HG02852 (cell line): ENCODE data around the gene CATSPER1.
A peak's percentile ranks its signal among the peaks of the same experiment; 100 is the strongest.
"Not testable (repeated sequence)": the region's sequence is repeated elsewhere in the genome, so short reads cannot be mapped to it uniquely, and the experiment has no call there.

ENCODE experiments used
- ATAC-seq: cut with Tn5 transposase; IDR thresholded peaks from one replicate; pipeline ENCODE4 v1.9.1; 2021; ENCODE audit warnings: mild to moderate bottlenecking, moderate library complexity; ENCODE audit not compliant: unreplicated experiment

Gene CATSPER1

DNA sequence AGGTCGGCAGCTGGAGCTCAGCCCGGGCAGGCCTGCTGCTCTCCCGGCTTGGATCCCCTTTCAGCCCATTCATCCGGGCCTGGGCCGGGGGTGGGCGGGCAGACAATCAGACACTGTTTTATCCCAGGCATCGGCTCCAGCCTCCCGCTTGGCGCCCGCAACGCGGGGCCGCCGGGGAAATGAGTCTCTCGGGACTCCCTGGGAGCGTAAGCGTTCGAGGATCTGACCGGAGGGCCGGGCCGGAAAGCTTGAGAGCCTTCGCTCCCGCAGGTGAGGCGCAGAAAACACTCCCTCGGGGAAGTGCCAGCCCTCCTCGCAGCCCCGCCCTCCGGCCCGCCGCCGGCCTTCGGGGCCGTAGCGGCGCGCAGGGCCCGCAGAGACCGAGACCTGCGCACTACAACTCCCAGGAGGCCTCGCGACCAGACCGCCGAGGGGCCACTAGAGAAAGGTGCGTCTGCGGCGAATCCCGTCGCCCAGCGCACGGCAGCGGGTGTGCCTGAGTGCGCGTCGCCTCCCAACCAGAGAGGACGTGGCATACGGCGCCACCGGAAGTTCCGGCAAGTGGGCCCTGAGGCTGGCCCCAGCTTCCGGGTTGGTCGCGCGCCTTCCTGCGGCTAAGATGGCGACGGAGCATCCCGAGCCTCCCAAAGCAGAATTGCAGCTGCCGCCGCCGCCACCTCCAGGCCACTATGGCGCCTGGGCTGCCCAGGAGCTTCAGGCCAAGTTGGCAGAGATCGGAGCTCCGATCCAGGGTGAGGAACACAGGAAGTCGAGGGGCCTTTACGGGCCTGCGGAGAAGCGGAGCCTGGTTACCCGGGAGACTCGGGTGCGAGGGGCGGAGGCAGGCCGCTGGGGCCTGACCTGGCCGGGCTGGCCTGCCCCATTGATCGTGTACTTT, 25.7 kb upstream of the CATSPER1 start, which contains the start of gene SF3B2:
Gene SF3B2 (plus strand): TSS at position 599 of the 898 bp plus-strand sequence. CDS start 21 bp downstream, at position 620.
- peak; percentile 93 for ATAC-seq

DNA sequence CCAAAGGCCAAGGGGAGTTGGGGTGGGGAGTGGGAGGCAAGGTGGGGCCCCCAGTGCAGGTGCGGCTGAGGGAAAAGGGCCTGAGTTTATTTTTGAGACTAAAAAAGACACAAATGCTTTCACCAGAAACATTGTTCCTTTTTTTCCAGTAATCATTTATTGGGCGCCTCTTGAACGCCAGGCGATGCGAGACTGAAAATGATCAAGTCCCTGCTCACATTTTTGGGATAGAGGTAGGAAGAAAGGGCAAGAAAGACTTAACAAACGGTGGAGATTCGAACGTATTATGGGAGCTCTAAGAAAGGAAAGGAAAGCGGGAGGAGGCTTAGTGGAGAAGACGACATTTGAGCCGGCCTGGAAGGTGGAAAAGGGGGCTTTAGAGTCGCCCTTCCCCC, 25.1 kb upstream of the CATSPER1 start:
- ATAC-seq: no peak

DNA sequence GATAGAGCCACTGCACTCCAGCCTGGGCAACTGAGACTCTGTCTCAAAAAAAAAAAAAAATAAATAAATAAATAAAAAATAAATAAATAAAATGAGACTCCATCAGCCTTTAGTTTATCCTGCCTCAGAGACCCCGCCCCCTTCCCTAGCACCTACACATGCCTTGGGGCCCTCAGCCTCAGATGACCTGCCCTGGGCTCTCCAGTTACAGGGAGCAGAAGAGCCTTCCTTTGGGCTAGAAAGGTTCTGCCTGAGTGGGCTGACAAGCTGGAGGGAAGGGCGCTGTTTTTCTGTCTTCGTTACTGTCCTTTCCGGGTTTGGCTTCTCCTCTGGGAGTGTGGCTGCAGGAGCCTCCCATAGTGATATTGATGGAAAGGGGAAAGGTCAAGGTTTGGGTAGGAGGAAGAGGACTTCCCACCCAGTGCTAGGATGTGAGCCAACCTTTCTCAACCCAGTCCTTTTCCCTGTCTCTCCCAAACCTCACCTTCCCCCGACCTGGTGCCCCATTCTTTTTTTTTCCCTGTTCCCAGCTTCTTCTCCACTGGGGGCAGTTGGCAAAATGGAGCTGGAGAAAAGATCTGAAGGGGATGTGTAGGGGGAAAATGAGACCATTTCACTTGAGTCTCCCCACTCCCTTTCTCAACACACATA, 24.4 kb upstream of the CATSPER1 start:
- ATAC-seq: no peak

DNA sequence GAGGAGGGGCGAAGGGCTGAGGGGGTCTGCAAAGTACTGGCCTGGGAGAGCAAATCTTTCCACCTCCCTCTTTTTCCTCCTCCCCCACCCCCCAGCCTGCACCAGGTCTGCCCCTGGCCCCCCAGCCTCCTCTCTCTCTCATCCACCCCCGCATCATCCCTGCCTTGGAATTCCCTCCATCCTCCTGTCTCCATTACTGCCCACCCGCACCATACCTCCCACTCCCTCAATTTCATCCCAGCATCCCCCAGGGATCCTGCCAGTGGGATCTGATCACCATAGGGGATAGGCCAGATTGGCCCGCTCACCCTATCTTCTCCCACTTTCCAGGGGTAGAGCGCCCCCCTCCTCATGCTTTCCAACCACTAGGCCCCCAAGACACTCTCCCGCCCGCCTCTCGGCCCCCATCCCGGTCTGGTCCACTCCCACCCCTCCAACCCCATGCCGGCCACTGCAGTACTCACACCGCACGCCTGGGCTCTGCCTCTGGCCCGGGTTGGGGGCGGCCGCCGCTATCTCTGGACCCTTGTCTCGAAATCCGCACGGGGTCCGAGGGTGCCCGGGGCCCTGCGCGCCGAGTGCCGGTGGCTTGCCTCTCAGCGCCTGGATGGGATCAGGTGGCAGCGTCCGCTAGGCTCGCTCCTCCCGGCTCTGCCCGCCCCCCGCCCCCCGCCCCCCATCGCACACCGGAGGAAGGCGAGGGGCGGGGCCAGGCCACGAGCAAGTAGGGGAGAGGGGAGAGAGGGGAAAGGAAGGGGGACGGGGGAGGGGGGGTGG, 22.5 kb upstream of the CATSPER1 start, which contains the start of gene GAL3ST3:
Gene GAL3ST3 (minus strand): TSS at position 615 of the 777 bp plus-strand sequence. CDS start 3,746 bp downstream, outside the sequence.
- ATAC-seq: no peak

DNA sequence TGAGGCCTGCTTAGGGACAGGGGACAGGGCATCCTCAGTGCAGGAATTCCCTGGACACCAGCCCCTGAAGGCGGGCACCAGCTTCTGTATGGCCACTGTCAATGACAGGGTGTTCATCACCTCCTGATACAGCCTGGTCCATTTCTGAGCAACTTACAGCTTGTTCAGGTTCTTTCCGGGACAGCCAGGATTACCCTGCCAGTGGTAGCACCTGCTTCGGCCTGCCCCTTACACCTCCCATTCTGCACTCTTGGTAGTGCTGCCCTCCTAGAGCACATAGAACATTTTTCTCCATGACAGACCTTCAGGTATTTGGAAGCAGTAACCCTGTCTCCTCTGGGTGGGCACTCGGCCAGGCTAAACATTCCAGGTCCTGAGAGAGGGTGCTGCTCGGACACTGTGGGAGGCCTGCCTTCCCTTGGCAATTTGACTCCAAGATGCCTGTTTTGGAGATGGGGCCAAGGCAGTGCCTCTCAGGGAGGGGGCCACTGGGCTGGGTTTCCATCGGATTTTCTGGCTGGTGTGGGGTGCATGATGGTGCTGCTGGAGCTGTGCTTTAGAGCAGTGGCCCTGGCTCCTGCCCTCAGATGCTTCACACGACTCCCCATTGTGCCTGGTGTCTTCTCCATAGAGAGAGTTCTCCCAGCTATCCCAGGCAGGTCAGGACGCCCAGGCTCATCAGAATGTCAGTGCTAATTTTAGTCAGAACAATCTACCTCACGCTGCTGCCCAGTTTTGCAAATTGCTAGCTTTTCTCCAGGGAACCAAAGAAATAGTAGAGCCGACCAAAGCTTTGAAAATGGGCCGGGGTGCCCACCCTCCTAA, 21.5 kb upstream of the CATSPER1 start:
- ATAC-seq: no peak

DNA sequence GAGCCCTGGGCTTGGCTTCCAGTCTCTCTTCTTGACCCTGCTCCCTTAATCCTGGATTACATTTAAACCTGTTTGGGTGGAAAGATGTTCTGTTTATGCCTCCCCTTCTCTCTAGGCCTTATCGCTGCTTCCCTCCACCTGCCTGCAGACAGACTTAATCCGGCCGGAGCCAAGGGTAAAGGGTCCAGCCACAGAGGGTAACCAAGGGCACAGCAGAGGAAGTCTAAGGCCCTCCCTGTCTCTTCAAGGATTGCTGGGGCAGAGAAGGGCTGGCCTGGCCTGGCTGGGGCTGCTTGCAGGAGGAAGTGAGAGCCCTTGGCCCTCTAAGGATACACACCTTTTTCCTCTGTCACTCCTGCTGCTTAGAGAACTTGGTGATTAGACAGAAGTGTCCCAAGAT, 20.6 kb upstream of the CATSPER1 start:
- no peak for ATAC-seq

DNA sequence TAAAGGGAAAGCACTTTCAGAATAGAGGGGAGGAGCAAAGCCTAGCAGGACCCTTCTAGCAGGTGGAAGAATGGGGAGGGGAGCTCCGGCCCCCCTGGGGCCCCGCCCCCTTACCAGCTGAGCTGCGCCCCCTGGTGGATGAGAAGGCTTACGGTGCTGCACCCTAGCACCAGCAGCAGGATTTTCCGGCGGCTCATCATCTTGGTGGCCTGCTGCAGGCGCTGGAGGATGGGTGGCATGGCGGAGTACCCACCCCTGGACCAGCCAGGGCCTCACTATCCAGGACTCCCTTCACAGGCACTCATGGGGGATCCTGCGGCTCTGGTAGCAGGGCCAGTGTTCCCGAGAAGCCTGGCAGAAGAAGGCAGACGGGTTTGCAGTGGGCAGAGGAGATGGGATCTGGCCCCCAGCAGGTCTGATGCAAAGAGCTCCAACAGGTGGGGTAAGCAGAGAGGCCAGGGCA, 18.9 kb upstream of the CATSPER1 start:
- ATAC-seq: peak; percentile 48

DNA sequence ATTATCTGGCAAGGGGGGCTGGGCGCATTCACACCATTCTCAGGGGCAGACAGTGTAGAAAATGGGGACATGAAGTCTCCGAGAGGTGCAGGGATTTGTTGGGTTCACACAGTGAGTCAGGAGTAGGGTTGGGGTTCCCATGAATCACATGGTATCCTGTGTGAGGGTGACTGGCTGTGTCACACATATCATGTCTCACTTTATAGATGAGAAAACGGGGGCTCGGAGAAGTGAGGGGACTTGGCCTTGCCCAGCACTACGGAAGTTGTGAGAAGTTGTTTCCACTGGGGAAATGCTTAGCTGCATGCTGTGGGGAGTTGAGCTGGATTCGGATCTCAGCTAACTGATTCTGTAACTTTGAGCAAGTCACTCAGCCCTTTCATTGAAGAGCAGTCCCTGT, 18.5 kb upstream of the CATSPER1 start:
- ATAC-seq: no peak

DNA sequence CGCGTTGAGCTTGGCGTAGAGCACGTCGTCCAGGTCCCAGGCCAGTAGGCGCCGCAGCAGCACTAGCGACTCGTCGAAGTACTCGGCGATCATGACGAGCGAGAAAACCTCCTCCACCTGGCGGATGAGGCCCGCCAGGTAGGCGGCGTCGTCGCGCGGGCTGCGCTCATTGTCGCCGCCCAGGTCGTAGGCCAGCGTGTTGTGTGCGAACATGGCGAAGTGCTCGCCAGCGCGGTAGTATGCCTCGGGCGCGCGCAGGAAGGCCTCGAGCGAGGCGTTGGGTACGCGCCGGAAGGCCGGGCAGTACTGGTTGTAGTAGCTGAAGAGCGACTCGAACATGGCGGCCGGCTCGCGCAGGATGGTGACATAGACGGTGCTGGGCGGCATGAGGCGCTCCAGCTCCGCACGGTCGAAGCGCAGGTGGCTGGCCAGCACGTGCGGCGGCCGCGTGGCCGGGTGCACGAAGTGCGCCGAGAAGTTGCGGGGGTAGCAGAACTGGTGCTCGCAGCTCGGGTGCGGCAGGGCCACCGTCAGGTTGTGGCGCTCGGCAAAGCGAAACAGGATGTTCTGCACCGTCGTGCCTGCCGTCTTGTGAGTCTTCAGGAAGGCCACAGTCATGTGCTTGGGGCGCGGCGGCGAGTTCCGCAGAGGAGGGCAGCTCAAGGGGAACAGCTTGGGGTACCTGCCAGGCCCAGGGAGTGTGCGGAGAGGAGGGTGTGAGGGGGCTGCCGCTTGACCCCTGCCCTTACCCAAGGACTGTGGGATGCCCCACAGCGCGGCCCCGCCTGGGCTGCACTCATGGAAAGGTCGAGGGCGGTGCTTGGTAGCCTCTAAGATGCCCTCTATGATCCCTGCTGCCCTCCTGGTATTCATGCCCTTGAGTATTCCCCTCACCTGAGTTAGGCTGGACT, 17.0 kb upstream of the CATSPER1 start:
- no peak for ATAC-seq

DNA sequence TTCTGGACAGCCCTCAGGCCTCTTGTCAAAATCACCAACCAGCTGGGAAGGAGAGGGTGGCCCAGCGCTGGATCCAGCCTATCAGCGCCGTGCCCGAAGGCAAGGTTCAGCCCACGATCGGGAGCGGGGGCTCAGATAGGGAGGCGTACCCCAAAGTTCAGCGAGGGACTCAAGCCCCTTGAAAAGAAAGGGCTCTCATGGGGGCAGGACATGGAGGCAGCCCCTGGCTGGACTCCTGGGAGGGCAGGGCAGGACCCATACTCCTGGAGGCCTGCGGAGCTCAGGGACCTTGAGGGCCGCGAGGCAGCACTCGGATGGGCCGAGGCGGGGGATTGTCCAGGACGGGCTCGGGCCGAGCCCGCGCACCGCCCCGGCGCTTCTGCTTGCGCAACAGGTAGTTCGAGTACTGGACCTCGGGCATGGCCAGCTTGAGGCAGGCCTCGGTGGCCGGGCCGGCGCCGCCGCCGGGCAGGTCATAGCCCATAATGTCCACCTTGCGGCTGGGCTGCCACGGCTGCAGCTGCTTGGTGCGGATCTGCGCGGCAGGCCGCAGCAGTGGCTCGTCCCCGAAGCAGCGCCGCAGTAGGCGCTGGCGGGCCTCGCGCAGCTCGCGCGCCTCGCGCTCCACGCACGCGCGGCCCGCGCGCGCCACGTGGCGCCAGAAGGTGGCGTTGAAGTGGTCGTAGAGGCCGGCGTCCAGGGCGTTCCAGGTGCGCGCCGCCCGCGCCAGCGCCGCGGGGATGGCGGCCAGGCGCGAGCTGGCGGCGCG, 16.1 kb upstream of the CATSPER1 start:
- ATAC-seq: no peak

DNA sequence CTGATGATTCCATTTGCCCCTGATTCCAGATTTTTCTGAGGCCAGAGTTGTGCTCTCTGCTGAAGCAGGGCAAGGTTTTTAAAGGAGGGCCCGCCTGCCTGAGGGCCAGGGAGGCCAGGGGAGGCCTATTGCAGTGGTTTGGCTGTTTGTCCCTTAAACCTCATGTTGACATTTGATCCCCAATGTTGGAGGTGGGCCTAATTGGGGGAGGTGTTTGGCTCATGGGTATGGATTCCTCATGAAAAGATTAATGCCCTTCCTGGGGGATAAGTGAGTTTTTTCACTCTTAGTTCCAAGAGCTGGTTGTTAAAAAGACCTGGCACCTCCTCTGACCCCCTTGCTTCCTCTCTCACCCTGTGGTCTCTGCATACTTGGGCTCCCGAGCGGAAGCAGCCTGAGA, 13.5 kb upstream of the CATSPER1 start:
- no peak for ATAC-seq

DNA sequence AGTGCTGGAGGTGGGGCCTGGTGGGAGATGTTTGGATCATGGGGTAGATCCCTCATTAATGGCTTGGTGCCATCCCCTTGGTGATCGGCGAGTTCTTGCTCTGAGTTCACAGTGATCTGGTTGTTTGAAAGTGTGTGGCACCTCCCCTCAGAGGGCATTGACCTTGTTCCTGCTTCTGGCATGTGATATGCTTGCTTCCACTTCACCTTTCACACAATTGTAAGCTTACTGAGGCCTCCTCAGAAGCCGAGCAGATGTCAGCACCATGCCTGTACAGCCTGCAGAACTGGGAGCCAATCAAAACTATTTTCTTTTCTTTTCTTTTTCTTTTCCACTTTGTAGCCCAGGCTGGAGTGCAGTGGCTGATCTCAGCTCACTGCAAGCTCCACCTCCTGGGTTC, 11.0 kb upstream of the CATSPER1 start:
- ATAC-seq: no peak

DNA sequence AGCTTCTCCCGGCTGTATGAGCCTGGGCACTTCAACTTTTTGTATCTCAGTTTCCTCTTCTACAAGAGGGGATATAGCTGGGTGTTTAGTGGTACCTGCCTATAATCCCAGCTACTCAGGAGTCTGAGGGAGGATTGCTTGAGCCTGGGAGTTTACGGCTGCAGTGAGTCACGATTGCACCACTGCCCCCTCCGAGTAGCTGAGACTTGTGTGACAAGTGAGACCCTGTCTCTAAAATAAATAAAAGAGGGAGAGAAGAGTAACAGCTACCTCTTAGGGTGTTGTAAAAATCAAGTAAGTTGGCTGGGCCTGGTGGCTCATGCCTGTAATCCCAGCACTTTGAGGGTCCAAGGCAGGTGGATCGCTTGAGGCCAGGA, 10.0 kb upstream of the CATSPER1 start:
- no peak for ATAC-seq

DNA sequence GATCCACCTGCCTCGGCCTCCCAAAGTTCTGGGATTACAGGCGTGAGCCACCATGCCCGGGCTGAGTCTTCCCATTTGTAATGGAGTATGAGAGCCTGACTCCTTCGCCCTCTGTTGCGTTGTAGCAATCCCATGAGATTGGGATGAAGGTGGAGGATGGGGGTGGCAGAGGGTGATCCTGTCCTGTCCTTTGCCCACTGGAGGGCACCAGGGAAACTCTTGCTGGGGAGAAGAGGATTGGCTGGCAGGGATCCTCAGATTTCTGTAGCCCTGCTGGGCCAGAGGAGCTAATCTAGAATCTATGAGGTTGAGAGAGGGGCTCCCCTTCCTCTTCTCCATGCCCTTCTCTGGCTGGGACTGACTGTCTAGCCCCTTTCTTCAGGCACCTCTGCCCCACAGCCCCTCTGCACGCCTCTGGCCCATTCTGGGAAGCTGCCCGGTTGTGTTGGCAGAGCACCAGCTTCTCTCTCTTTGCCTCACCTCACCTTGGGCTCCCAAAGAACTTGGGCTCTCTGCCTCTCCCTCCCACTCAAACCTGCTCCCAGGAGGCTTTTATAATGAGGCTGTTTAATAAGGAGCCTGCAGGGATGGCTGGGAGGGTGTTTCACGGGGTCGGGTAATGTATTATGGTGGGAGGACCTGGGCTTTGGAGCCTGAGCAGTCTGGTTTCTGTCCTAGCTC, 9.5 kb upstream of the CATSPER1 start:
- ATAC-seq: no peak

DNA sequence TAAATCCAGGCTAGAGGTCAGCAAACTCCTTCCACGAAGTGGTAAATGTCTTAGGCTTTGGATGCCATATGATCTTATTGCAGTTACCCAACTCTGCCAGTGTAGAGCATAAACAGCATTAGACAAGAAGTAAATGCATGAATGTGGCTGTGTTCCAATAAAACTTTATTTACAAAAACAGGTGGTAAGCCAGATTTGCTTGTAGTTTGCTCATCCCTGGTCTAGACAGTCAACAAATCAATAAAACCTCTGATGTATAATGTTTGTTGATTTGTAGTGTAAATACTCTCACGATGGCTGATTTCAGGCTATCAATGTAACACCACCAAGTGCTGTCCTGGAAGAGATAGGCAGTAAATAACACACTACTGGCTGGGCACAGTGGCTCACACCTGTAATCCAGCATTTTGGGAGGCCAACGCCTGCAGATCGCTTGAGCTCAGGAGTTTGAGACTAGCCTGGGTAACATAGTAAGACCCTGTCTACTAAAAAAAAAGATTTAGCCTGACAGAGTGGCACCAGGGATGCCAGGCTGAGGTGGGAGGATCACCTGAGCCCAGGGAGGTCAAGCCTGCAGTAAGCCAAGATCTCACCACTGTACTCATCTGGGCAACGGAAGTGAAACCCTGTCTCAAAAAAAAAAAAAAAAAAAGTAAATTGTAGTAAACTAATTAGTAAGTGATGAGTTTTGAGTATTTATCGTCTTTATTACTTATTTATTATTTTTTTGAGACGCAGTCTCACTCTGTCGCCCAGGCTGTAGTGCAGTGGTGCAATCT, 6.9 kb upstream of the CATSPER1 start:
- ATAC-seq: no peak

DNA sequence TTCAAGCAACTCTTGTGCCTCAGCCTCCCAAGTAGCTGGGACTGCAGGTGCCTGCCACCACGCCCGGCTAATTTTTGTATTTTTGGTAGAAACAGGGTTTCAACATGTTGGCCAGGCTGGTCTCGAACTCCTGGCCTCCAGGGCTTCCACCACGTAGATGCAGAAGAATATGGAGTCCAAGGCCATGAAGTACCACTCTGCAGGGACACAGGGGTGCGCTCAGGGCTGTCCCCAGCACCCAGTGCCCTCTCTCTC, 3.2 kb downstream of the CATSPER1 start:
- not testable (repeated sequence) for ATAC-seq

DNA sequence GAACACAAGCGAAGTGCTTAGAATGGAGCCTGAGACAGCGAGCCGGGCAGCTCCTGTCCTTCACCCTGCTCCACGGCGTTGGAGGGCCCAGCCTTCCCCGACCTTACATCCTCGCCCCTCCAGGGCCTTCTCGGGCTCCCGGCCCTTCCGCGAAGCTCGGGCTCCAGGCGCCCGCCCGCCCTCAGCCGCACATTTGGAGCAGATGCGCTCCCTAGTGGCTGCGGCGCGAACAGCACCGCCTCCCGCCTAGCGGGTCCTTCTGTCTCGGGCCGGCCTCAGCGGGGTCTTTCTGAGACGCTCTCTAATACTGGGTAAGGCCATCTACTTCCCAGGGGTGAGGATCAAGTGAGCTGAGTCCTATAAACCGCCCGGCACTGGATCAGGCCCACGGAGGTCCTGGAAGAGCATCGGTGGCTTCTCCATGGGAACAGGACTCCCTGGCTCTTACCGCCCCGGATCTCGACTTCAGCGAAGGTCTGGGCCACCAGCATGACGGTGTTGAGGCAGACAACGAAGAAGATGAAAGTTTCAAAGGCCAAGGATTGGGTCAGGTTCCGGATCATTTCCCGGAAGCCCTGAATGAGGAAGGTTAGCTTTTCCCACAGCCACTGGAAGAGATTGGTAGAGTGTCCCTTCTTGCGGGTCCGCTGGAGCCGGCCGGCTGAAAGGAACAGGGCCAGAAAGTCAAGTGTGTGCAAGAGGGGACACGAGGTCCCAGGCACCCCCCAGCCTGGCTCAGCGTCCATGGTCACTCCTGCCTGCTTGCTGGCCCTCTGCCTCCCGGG, 3.7 kb downstream of the CATSPER1 start:
- no peak for ATAC-seq
